K562 (cell line): Measurements from ENCODE around the gene CLEC3B. TPM values are rescaled to one million over a fixed set of nuclear protein-coding genes. Genes with fewer than 3 reads are reported as not detected.

ENCODE experiments used
- ARNT ChIP-seq, 2 experiments: fragments of 450-650 bp; IDR thresholded peaks; 2 replicates each; pipeline ENCODE4 v1.6.1; 2016; ENCODE audit warnings: mild to moderate bottlenecking in 1 of 2
- CEBPZ ChIP-seq: fragments of 150-350 bp; IDR thresholded peaks from 2 replicates; pipeline ENCODE4 v1.6.1; 2014; ENCODE audit warnings: low read depth, mild to moderate bottlenecking, low read length, borderline replicate concordance
- CREM ChIP-seq: IDR thresholded peaks from 2 replicates; pipeline ENCODE4 v1.6.1; 2014; ENCODE audit warnings: antibody characterized with exemption, low read depth
- CTCF ChIP-seq, 3 experiments: IDR thresholded peaks in 2 of 3; conservative IDR thresholded peaks in 1 of 3; 2 replicates each; pipeline ENCODE4 v1.5.1; 2011 to 2012; ENCODE audit warnings: low read length in 3 of 3, mild to moderate bottlenecking in 3 of 3, control low read depth in 2 of 3, improper control_type of control experiment in 1 of 3, inconsistent platforms in 1 of 3, low read depth in 1 of 3, mixed read lengths in 1 of 3, moderate library complexity in 1 of 3; ENCODE audit not compliant: insufficient read depth in 2 of 3
- JUN ChIP-seq, 2 experiments: sonication (generic) in 1 of 2; formaldehyde crosslinking in 1 of 2; IDR thresholded peaks; 2 replicates each; pipeline versions ENCODE4 v1.6.1 to v1.8.0; 2012 to 2022; ENCODE audit warnings: borderline replicate concordance in 2 of 2, mild to moderate bottlenecking in 2 of 2, improper control_type of control experiment in 1 of 2, low read depth in 1 of 2, low read length in 1 of 2, missing genetic modification reagents in 1 of 2
- OTX1 ChIP-seq: fragments of 450-650 bp; formaldehyde crosslinking; IDR thresholded peaks from 2 replicates; pipeline ENCODE4 v1.4.0; 2022; ENCODE audit warnings: mild to moderate bottlenecking
- PHF21A ChIP-seq: fragments of 450-650 bp; IDR thresholded peaks from 2 replicates; pipeline ENCODE4 v1.6.1; 2017; ENCODE audit warnings: low read depth, borderline replicate concordance
- POLR2B ChIP-seq: fragments of 450-650 bp; IDR thresholded peaks from 2 replicates; pipeline ENCODE4 v1.6.1; 2018; ENCODE audit warnings: low read depth; ENCODE audit not compliant: partially characterized antibody
- RB1 ChIP-seq: fragments of 450-650 bp; IDR thresholded peaks from 2 replicates; pipeline ENCODE4 v1.6.1; 2017; ENCODE audit warnings: low read depth, mild to moderate bottlenecking
- RFX5 ChIP-seq: IDR thresholded peaks from 2 replicates; pipeline ENCODE4 v1.6.1; 2011; ENCODE audit warnings: low read depth, mild to moderate bottlenecking, improper control_type of control experiment, low read length
- SMAD4 ChIP-seq: fragments of 250-450 bp; sonication (Bioruptor Pico); conservative IDR thresholded peaks from 2 replicates; pipeline ENCODE4 v1.8.0; 2021; ENCODE audit warnings: inconsistent platforms, mild to moderate bottlenecking, moderate library complexity
- TBP ChIP-seq: optimal IDR thresholded peaks from 2 replicates; pipeline ENCODE3; 2011; ENCODE audit warnings: low read depth, low read length, improper control_type of control experiment
- XRCC5 ChIP-seq: fragments of 200-400 bp; formaldehyde crosslinking; IDR thresholded peaks from 2 replicates; pipeline ENCODE4 v1.6.1; 2017; ENCODE audit warnings: low read depth, mild to moderate bottlenecking, low read length
- ZBTB17 ChIP-seq: fragments of 450-650 bp; formaldehyde crosslinking; IDR thresholded peaks from 2 replicates; pipeline ENCODE4 v1.4.0; 2020; ENCODE audit warnings: mild to moderate bottlenecking
- ZNF121 ChIP-seq: sonication (generic); formaldehyde crosslinking; conservative IDR thresholded peaks from 2 replicates; pipeline ENCODE4 v1.8.0; 2022; ENCODE audit warnings: missing genetic modification reagents
- ZNF239 ChIP-seq: fragments of 250-450 bp; sonication (Bioruptor Pico); IDR thresholded peaks from 2 replicates; pipeline ENCODE4 v1.4.0; 2020; ENCODE audit warnings: mild to moderate bottlenecking
- ZSCAN32 ChIP-seq: fragments of 450-650 bp; formaldehyde crosslinking; IDR thresholded peaks from 2 replicates; pipeline ENCODE4 v1.4.0; 2020; ENCODE audit warnings: mild to moderate bottlenecking, moderate library complexity
- polyA plus RNA-seq, 8 experiments: library from polyadenylated mRNA; depleted of rRNA in 4 of 8; stranded (reverse) in 5 of 8; unstranded in 3 of 8; fragments of >200 nt; fragmentation: Nextera tagmentation in 2 of 8; fragmentation: Illumina TruSeq in 1 of 8; extraction: Ambion mirVana in 2 of 8; extraction: Trizol in 1 of 8; gene quantifications; 2 replicates each; pipeline versions ENCODE4 v1.2.1 to v1.2.3, GENCODE V29; 2011 to 2014; ENCODE audit warnings: inconsistent platforms in 1 of 8, missing spikeins in 1 of 8
- total RNA-seq, 7 experiments: library from RNA; depleted of rRNA in 6 of 7; stranded (reverse); fragments of >200 nt in 6 of 7; fragmentation: Illumina TruSeq in 2 of 7; extraction: Trizol in 2 of 7; gene quantifications; 2 replicates each; pipeline versions ENCODE4 v1.2.1 to v1.2.3, GENCODE V29; 2011 to 2021; ENCODE audit warnings: low replicate concordance in 1 of 7
- TF ChIP-seq, protein P1 (sequence below), 3 experiments: fragments of 200-800 bp in 1 of 3; sonication (Bioruptor generic) in 1 of 3; sonication (generic) in 1 of 3; formaldehyde crosslinking in 1 of 3; IDR thresholded peaks; 2 replicates each; pipeline versions ENCODE4 v1.6.1 to v1.8.0; 2016 to 2022; ENCODE audit warnings: mild to moderate bottlenecking in 2 of 3, missing compliant biosample characterization in 2 of 3, missing genetic modification characterization in 2 of 3, missing genetic modification reagents in 1 of 3
- TF ChIP-seq, protein P2 (sequence below), 2 experiments: fragments of 450-650 bp; IDR thresholded peaks; 2 replicates each; pipeline ENCODE4 v1.6.1; 2016

The CLEC3B gene
- total and polyA plus RNA-seq, 9 of the 15 experiments (the other 6 are each of a cell fraction or from before 2014, with no cell fraction given): not detected

DNA sequence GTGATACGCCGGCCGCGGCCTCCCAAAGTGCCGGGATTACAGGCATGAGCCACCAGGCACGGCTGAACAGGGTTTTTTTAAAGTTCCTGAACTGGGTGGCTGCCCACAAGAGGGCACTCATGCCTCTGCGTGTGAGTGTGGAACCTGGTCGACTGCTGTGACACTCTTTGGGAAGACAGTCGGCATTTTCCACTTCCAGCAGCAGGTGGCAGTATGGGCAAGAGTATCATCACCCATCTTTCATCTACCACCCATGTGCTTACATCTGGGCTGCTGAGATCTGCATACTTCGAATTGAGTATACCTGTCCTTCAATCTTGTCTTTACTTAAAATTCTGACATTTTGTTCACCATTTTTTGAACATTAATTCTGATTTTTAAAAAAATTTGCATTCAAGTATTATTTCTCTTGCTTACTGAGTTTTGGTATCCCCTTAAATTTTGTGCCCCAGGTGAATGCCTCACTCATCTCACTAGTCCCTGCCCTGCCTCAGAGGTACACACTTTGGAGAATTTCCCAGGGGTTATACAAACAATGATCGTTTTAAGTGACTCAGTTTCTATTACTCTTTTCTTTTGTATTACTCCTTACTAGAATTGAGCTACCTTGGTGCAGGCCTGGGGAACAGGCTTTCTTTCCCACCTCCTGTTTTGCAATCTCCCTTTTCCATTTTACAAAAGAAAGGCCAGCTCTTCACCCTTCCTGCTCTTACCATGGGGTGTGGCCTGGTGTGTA is 11.8 kb downstream of the CLEC3B start (continued):
- TF ChIP-seq JUN (IDR thresholded peaks at IDR 0.05; ENCODE audit: borderline replicate concordance, low read depth, low read length) (peak; percentile 46; the same call in 1 of the 2 replicates), JUN (CRISPR knock-in tag; IDR thresholded peaks at IDR 0.05; ENCODE audit: borderline replicate concordance) (no peak), ZNF239 (peak; percentile 24; the same call in 1 of the 2 replicates), ZNF121 (CRISPR knock-in tag) (no peak), CEBPZ (no peak), SMAD4 (CRISPR knock-in tag) (0 out of 2 replicates have a peak, but pooled peaks have one; percentile 43), OTX1 (peak; percentile 42; the same call in 1 of the 2 replicates), PHF21A (no peak), ZBTB17 (CRISPR knock-in tag) (no peak), CTCF (IDR thresholded peaks at IDR 0.05 in 2 of 3, conservative IDR thresholded peaks at IDR 0.05 in 1 of 3; ENCODE audit: insufficient read depth in 2 of 3, low read depth in 1 of 3, low read length in 3 of 3) (peak; percentile 99), POLR2B (no peak), ARNT (IDR thresholded peaks at IDR 0.05) (peak in 1 of 2 experiments; percentile 87; a peak in 2 of 4 replicates), RFX5 (0 out of 2 replicates have a peak, but pooled peaks have one; percentile 30), ZSCAN32 (CRISPR knock-in tag) (no peak), TBP (peak; percentile 33), RB1 (peak; percentile 89), XRCC5 (peak; percentile 97), CREM (peak; percentile 89)
- TF ChIP-seq, protein P1, sequence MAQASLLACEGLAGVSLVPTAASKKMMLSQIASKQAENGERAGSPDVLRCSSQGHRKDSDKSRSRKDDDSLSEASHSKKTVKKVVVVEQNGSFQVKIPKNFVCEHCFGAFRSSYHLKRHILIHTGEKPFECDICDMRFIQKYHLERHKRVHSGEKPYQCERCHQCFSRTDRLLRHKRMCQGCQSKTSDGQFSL (CRISPR knock-in tag; IDR thresholded peaks at IDR 0.05): no peak
- TF ChIP-seq, protein P1 (tag; IDR thresholded peaks at IDR 0.05): no peak
- TF ChIP-seq, protein P2, sequence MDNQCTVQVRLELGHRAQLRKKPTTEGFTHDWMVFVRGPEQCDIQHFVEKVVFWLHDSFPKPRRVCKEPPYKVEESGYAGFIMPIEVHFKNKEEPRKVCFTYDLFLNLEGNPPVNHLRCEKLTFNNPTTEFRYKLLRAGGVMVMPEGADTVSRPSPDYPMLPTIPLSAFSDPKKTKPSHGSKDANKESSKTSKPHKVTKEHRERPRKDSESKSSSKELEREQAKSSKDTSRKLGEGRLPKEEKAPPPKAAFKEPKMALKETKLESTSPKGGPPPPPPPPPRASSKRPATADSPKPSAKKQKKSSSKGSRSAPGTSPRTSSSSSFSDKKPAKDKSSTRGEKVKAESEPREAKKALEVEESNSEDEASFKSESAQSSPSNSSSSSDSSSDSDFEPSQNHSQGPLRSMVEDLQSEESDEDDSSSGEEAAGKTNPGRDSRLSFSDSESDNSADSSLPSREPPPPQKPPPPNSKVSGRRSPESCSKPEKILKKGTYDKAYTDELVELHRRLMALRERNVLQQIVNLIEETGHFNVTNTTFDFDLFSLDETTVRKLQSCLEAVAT (IDR thresholded peaks at IDR 0.05): no peak; a peak in 1 of 4 replicates
